IMR-90 (cell line): ENCODE results near the gene PRKN. TPM values are rescaled to one million over a fixed set of nuclear protein-coding genes. Genes with fewer than 3 reads are reported as not detected.

Experiments used
- ATAC-seq: fragments of 200-7000 bp; cut with Tn5 transposase; 2 replicates; pipeline ENCODE4 v1.9.1; 2020; ENCODE audit warnings: low read depth, mild to moderate bottlenecking, moderate library complexity
- BruUV-seq: library from RNA; stranded (reverse); fragments of 400-500 nt; replicated peaks from 2 replicates; lab custom pipeline; 2021; lab: Mats Ljungman, UMichigan
- CTCF ChIA-PET: fragments of 300-600 bp; formaldehyde crosslinking; extraction: SDS; loops from one replicate; lab custom pipeline; 2021; ENCODE audit warnings: antibody characterized with exemption; lab: Yijun Ruan, JAX
- POLR2A ChIA-PET: fragments of 300-600 bp; sonication (Branson Sonifier 250); formaldehyde crosslinking; loops from one replicate; lab custom pipeline; 2022; ENCODE audit warnings: antibody characterized with exemption; ENCODE audit not compliant: unreplicated experiment; lab: Charles Lee
- DNase-seq: peaks from one replicate; pipeline ENCODE4 v3.0.0; 2013
- H2AFZ ChIP-seq: replicated peaks from 2 replicates; pipeline ENCODE3; 2013; ENCODE audit warnings: low read length, mild to moderate bottlenecking; ENCODE audit not compliant: poor library complexity
- H2AK5ac ChIP-seq: 2 replicates; pipeline ENCODE4 v1.6.1; 2013; ENCODE audit warnings: low read depth, low read length, inconsistent platforms
- H2AK9ac ChIP-seq: replicated peaks from 2 replicates; pipeline ENCODE3; 2013; ENCODE audit warnings: mild to moderate bottlenecking, low read depth, low read length, moderate library complexity; ENCODE audit not compliant: poor library complexity
- H2BK120ac ChIP-seq: 2 replicates; pipeline ENCODE4 v1.6.1; 2013; ENCODE audit warnings: low read depth, low read length, inconsistent platforms
- H2BK15ac ChIP-seq: 3 replicates; pipeline ENCODE4 v1.6.1; 2013; ENCODE audit warnings: low read depth, low read length, inconsistent platforms
- H2BK20ac ChIP-seq: 2 replicates; pipeline ENCODE4 v1.6.1; 2013; ENCODE audit warnings: low read depth, mild to moderate bottlenecking, inconsistent platforms, low read length, moderate library complexity
- H2BK5ac ChIP-seq: 2 replicates; pipeline ENCODE4 v1.6.1; 2013; ENCODE audit warnings: mild to moderate bottlenecking, low read depth, low read length, inconsistent platforms; ENCODE audit not compliant: poor library complexity, severe bottlenecking
- H3K14ac ChIP-seq: replicated peaks from 2 replicates; pipeline ENCODE4 v1.6.1; 2013; ENCODE audit warnings: low read depth, low read length, inconsistent platforms
- H3K18ac ChIP-seq: 2 replicates; pipeline ENCODE4 v1.6.1; 2013; ENCODE audit warnings: low read depth, low read length, control low read depth
- H3K23ac ChIP-seq: 2 replicates; pipeline ENCODE4 v1.6.1; 2013; ENCODE audit warnings: low read depth, low read length, inconsistent platforms
- H3K27ac ChIP-seq: 2 replicates; pipeline ENCODE4 v1.5.1; 2013; ENCODE audit warnings: mild to moderate bottlenecking, control low read depth, low read length; ENCODE audit not compliant: insufficient read depth
- H3K27me3 ChIP-seq: 2 replicates; pipeline ENCODE4 v1.6.1; 2013; ENCODE audit warnings: low read length; ENCODE audit not compliant: control insufficient read depth, insufficient read depth
- H3K36me3 ChIP-seq: 2 replicates; pipeline ENCODE4 v1.6.1; 2013; ENCODE audit warnings: low read length, mixed read lengths; ENCODE audit not compliant: control insufficient read depth, insufficient read depth
- H3K4ac ChIP-seq: 2 replicates; pipeline ENCODE4 v1.6.1; 2013; ENCODE audit warnings: low read depth, low read length, inconsistent platforms
- H3K4me1 ChIP-seq: 2 replicates; pipeline ENCODE4 v1.6.1; 2013; ENCODE audit warnings: low read length, mixed read lengths; ENCODE audit not compliant: control insufficient read depth, insufficient read depth
- H3K4me2 ChIP-seq: 2 replicates; pipeline ENCODE4 v1.6.1; 2013; ENCODE audit warnings: low read depth, mild to moderate bottlenecking, control low read depth, low read length, moderate library complexity
- H3K4me3 ChIP-seq: 2 replicates; pipeline ENCODE4 v1.5.1; 2013; ENCODE audit warnings: low read depth, mild to moderate bottlenecking, control low read depth, low read length, moderate library complexity; ENCODE audit not compliant: insufficient read depth
- H3K56ac ChIP-seq: 2 replicates; pipeline ENCODE4 v1.6.1; 2013; ENCODE audit warnings: low read length, inconsistent platforms; ENCODE audit not compliant: insufficient read depth; ENCODE audit errors: extremely low read depth
- H3K79me1 ChIP-seq, 2 experiments: 2 replicates each; pipeline ENCODE4 v1.6.1; 2013; ENCODE audit warnings: low read length in 2 of 2, inconsistent platforms in 1 of 2, low read depth in 1 of 2
- H3K9ac ChIP-seq: 2 replicates; pipeline ENCODE4 v1.6.1; 2013; ENCODE audit warnings: low read depth, low read length, control low read depth
- H3K9me1 ChIP-seq: 2 replicates; pipeline ENCODE4 v1.6.1; 2013; ENCODE audit warnings: low read length, inconsistent platforms; ENCODE audit not compliant: insufficient read depth
- H3K9me3 ChIP-seq: 2 replicates; pipeline ENCODE4 v1.6.1; 2013; ENCODE audit warnings: low read length; ENCODE audit not compliant: control insufficient read depth, insufficient read depth
- H4K20me1 ChIP-seq: 2 replicates; pipeline ENCODE4 v1.6.1; 2013; ENCODE audit warnings: low read length, inconsistent platforms; ENCODE audit not compliant: insufficient read depth
- H4K5ac ChIP-seq: 2 replicates; pipeline ENCODE4 v1.6.1; 2013; ENCODE audit warnings: mild to moderate bottlenecking, low read depth, low read length, control low read depth
- H4K8ac ChIP-seq, 2 experiments: 2 replicates each; pipeline ENCODE4 v1.6.1; 2013; ENCODE audit warnings: low read depth in 2 of 2, low read length in 2 of 2, control low read depth in 1 of 2, inconsistent platforms in 1 of 2
- H4K91ac ChIP-seq: 2 replicates; pipeline ENCODE4 v1.6.1; 2013; ENCODE audit warnings: low read depth, low read length, inconsistent platforms; ENCODE audit not compliant: insufficient read depth
- ELK1 ChIP-seq: fragments of 150-350 bp; IDR thresholded peaks from 2 replicates; pipeline ENCODE4 v1.6.1; 2016; ENCODE audit warnings: low read depth, mild to moderate bottlenecking, low read length, moderate library complexity, borderline replicate concordance
- MAFK ChIP-seq: IDR thresholded peaks from 2 replicates; pipeline ENCODE4 v1.6.1; 2012; ENCODE audit warnings: low read depth, low read length, improper control_type of control experiment
- RAD21 ChIP-seq: IDR thresholded peaks from 2 replicates; pipeline ENCODE4 v1.6.1; 2012; ENCODE audit warnings: low read length, improper control_type of control experiment
- RFX5 ChIP-seq: IDR thresholded peaks from 2 replicates; pipeline ENCODE4 v1.8.0; 2012; ENCODE audit warnings: low read depth, mild to moderate bottlenecking, low read length, moderate library complexity
- WGBS, 2 experiments: methylation state at CpG; one replicate each; pipeline versions ENCODE4 v1.1.5 to v1.1.7; 2013; ENCODE audit warnings: missing lambda C conversion rate in 2 of 2; ENCODE audit not compliant: insufficient read length in 1 of 2; ENCODE audit errors: extremely low coverage in 2 of 2; 5-methylcytosine and 5-hydroxymethylcytosine counted together
- dilution Hi-C: fragments of 300-500 bp; cut with HindIII; formaldehyde crosslinking; loops from one replicate; pipeline ENCODE4 v1.14.3; 2018; ENCODE audit warnings: low sequenced_read_pairs; ENCODE audit not compliant: unreplicated experiment
- in situ Hi-C: fragments of 300-500 bp; cut with MboI; formaldehyde crosslinking; loops from 3 replicates; pipeline ENCODE4 v1.14.3; 2019; ENCODE audit warnings: low sequenced_read_pairs, inconsistent platforms, mixed read lengths
- intact Hi-C: fragments of 100-400 bp; cut with micrococcal nuclease; formaldehyde crosslinking; loops from 2 replicates; pipeline ENCODE4 v1.10.0; 2022
- polyA plus RNA-seq, 3 experiments: library from polyadenylated mRNA; depleted of rRNA; stranded (reverse); fragments of >200 nt; gene quantifications; 2 replicates each; pipeline ENCODE4 v1.2.3, GENCODE V29; 2012; ENCODE audit warnings: low replicate concordance in 1 of 3
- total RNA-seq: library from RNA; depleted of rRNA; stranded (reverse); fragments of >200 nt; gene quantifications from 2 replicates; pipeline ENCODE4 v1.2.3, GENCODE V29; 2012

The PRKN gene
- total and polyA plus RNA-seq, 2 of the 4 experiments (the other 2 are of a cell fraction): 0.15 to 0.18 TPM

GRCh38 chr6:161940519-161940918 is 787.0 kb downstream of the PRKN start:
- no TSS peak for BruUV-seq
- no peaks in the 10 kb centered on the region for H3K36me3 ChIP-seq
- no peak overlapping the region for H4K8ac ChIP-seq
- ChIA-PET CTCF (no interaction called here), POLR2A (no interaction called here)
- H2AK5ac ChIP-seq: no peak overlapping the region
- no peak overlapping the region for H4K5ac ChIP-seq
- H3K9me1 ChIP-seq: no peaks in the 10 kb centered on the region
- H3K4me1 ChIP-seq: no peaks in the 10 kb centered on the region
- no peak overlapping the region for H3K23ac ChIP-seq
- no peak overlapping the region for H3K9ac ChIP-seq
- no peak overlapping the region for H3K56ac ChIP-seq
- H3K27me3 ChIP-seq: no peaks in the 10 kb centered on the region
- peaks cover 8% of the 10 kb centered on the region for H3K9me3 ChIP-seq
- no peak overlapping the region for H2AFZ ChIP-seq
- H2AK9ac ChIP-seq: no peak overlapping the region
- no CpG with 5 or more reads among the region's 2 CpGs for WGBS, 2 experiments
- no peak overlapping the region for H3K27ac ChIP-seq
- in situ Hi-C loops: no loop called here
- dilution Hi-C loops: no loop called here
- no peak overlapping the region for H3K14ac ChIP-seq
- no peak overlapping the region for H2BK15ac ChIP-seq
- no peak overlapping the region for H3K18ac ChIP-seq
- TF ChIP-seq MAFK (no peak), ELK1 (no peak), RFX5 (no peak), RAD21 (no peak)
- no peaks in the 10 kb centered on the region for H3K79me1 ChIP-seq
- ATAC-seq (no peak), DNase-seq (no peak)
- intact Hi-C loops: no loop called here
- H4K91ac ChIP-seq: no peak overlapping the region
- no peak overlapping the region for H3K4me3 ChIP-seq
- no peaks in the 10 kb centered on the region for H4K20me1 ChIP-seq
- H3K4me2 ChIP-seq: no peak overlapping the region
- no peak overlapping the region for H3K4ac ChIP-seq
- H2BK120ac ChIP-seq: no peak overlapping the region
- H2BK5ac ChIP-seq: no peak overlapping the region
- no peak overlapping the region for H2BK20ac ChIP-seq
